ENCODE results near the gene SIK3. TPM values are rescaled to one million over a fixed set of nuclear protein-coding genes. Genes with fewer than 3 reads are reported as not detected.
A peak's percentile ranks its signal among the peaks of the same experiment; 100 is the strongest.

The SIK3 gene
- total and polyA plus RNA-seq, 2 experiments from 2014 or later = 6.1 to 33.9 TPM

GRCh38 chr11:116972691-116973090, 125.5 kb downstream of the SIK3 start:
- H3K27ac Mint-ChIP-seq = no peak overlapping the region

More at GRCh38 chr11:116972691-116973090, 125.5 kb downstream of the SIK3 start:
- Histone ChIP-seq H3K79me2 (replicated peaks; ENCODE audit: insufficient read depth) (peaks cover 69% of the 10 kb centered on the region), H3K4me1 (ENCODE audit: insufficient read depth) (peaks cover 24% of the 10 kb centered on the region), H4K20me1 (replicated peaks; ENCODE audit: insufficient read depth) (peaks cover 6% of the 10 kb centered on the region), H3K9me2 (ENCODE audit: insufficient read depth) (no peaks in the 10 kb centered on the region), H3K4me2 (no peak overlapping the region), H3K36me3 (ENCODE audit: insufficient read depth) (no peaks in the 10 kb centered on the region), H3F3A (replicated peaks; ENCODE audit: low read depth) (no peaks in the 10 kb centered on the region), H3K27ac (ENCODE audit: low read depth) (no peak overlapping the region), H3K27me3 (ENCODE audit: insufficient read depth) (no peaks in the 10 kb centered on the region), H3K4me3 (no peak overlapping the region), H2AFZ (no peak overlapping the region)
- Mint-ChIP-seq H3K4me3 (no peak overlapping the region), H3K4me1 (peaks cover 46% of the 10 kb centered on the region), H3K9me3 (no peaks in the 10 kb centered on the region), H3K27me3 (ENCODE audit: insufficient read depth, low read depth, poor library complexity) (peaks cover 5% of the 10 kb centered on the region), H3K36me3 (ENCODE audit: low read depth) (no peaks in the 10 kb centered on the region)
- peak; percentile 44 for ATAC-seq
- DNase-seq (ENCODE audit: low spot score) = peak; percentile 24
- TF ChIP-seq NANOG (IDR thresholded peaks at IDR 0.05; ENCODE audit: borderline replicate concordance) (no peak), JUNB (IDR thresholded peaks at IDR 0.05; ENCODE audit: unreplicated experiment) (no peak), ETS1 (IDR thresholded peaks at IDR 0.05) (no peak), ZNF462 (CRISPR knock-in tag; IDR thresholded peaks at IDR 0.05) (no peak)

Data from GM23338 (cell line).